ENCODE measurements around the gene TTC38.

The TTC38 gene

DNA sequence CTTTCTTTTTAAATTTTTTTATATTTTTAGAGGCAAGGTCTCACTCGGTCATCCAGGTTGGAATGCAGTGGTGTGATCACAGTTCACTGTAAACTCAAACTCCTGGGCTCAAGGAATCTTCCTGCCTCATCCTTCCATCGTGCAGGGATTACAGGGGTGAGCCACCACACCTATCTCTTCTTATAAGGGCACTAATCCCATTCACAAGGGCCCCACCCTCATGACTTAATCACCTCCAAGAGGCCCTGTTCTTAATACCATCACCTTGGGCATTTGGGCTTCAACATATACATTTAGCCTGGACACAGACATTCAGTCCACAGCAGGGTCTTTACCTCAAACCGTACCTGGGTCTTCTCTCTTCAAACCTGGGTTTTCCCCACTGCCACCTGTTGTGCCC, 24.4 kb downstream of the TTC38 start:
- H3K36me3 ChIP-seq (ENCODE audit: insufficient read depth, low read length), result no peaks in the 10 kb centered on the region
- H3K4me1 ChIP-seq (ENCODE audit: insufficient read depth, low read length), result peaks cover 4% of the 10 kb centered on the region; the same call in 1 of the 2 replicates
- no peaks in the 10 kb centered on the region for H3K9me3 ChIP-seq (ENCODE audit: control insufficient read depth, insufficient read depth, low read length)
- no peak overlapping the region for H3K9ac ChIP-seq (ENCODE audit: low read depth, low read length)

DNA sequence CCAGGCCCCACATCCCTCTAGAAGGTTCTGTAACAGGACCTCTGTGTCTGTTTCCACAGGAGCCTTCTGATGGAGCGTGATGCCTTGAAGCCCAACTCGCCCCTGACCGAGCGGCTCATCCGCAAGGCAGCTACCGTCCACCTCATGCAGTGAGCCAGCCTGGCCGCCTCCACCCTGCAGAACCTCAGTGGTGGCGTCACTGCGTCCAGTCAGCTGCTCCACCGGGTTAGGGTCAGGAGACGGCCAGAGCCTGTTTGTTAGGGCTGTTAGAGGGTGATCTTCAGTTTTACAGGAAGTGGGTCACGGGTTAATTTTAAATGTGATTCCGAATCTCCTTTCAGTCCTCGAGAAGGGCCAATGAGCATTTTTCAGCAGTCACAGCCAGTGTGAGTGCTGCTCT, 24.9 kb downstream of the TTC38 start:
- no peaks in the 10 kb centered on the region for H3K36me3 ChIP-seq (ENCODE audit: insufficient read depth, low read length)
- H3K4me1 ChIP-seq (ENCODE audit: insufficient read depth, low read length), result peaks cover 4% of the 10 kb centered on the region; the same call in 1 of the 2 replicates
- H3K9me3 ChIP-seq (ENCODE audit: control insufficient read depth, insufficient read depth, low read length), result no peaks in the 10 kb centered on the region
- H3K9ac ChIP-seq (ENCODE audit: low read depth, low read length), result no peak overlapping the region

DNA sequence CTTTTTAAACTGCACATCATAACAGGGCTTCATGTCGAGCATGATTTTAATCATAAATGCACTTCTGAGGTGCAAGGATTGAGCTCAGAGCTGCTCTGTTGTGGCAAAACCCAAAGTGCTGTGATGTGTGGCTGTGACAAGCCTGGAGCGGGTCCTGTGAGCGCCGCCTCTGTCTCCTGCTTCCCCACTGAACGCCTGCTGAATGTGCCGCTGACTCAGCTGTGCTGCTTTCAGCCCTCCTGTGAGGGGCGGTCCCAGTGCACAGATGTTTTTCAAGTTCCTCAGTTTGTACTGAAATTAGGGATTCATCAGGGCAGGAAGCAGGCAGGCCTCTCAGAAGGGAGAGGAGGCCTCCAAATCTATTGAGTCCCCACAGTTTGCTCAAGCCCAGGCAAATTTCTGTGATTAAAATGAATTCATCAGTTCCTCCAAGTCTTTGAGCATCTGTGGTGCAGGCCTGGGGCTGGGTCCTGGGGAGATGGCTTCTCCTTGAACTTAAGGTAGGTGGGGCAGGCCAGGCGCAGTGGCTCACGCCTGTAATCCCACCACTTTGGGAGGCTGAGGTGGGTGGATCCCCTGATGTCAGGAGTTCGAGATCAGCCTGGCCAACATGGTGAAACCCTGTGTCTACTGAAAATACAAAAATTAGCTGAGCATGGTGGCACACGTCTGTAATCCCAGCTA, 25.9 kb downstream of the TTC38 start:
- Histone ChIP-seq H3K4me1 (ENCODE audit: insufficient read depth, low read length) (peaks cover 4% of the 10 kb centered on the region; the same call in 1 of the 2 replicates), H3K9ac (ENCODE audit: low read depth, low read length) (no peak overlapping the region), H3K9me3 (ENCODE audit: control insufficient read depth, insufficient read depth, low read length) (no peaks in the 10 kb centered on the region), H3K36me3 (ENCODE audit: insufficient read depth, low read length) (peaks cover under 1% of the 10 kb centered on the region; the same call in 1 of the 2 replicates)

DNA sequence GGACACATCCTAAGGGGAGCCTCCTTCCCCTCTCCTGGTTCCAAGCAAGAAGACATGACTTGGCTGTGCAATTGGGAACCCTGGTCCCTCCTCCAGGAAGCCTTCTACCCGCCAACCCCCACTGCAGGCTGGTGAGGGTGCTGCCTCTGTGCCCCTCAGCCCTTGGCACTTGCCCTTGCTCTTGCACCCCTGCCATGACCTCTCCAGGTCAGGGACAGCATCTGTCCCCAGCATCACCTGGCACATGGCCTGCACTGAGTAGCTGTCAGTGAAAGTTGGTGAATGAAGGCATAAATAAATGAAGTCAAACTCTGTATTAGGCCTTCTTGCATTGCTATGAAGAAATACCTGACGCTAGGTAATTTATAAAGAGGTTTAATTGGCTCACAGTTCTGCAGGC, 27.0 kb downstream of the TTC38 start:
- Histone ChIP-seq H3K4me1 (ENCODE audit: insufficient read depth, low read length) (peaks cover 4% of the 10 kb centered on the region; the same call in 1 of the 2 replicates), H3K9me3 (ENCODE audit: control insufficient read depth, insufficient read depth, low read length) (no peaks in the 10 kb centered on the region), H3K9ac (ENCODE audit: low read depth, low read length) (no peak overlapping the region), H3K36me3 (ENCODE audit: insufficient read depth, low read length) (peaks cover 9% of the 10 kb centered on the region; the same call in 1 of the 2 replicates)

DNA sequence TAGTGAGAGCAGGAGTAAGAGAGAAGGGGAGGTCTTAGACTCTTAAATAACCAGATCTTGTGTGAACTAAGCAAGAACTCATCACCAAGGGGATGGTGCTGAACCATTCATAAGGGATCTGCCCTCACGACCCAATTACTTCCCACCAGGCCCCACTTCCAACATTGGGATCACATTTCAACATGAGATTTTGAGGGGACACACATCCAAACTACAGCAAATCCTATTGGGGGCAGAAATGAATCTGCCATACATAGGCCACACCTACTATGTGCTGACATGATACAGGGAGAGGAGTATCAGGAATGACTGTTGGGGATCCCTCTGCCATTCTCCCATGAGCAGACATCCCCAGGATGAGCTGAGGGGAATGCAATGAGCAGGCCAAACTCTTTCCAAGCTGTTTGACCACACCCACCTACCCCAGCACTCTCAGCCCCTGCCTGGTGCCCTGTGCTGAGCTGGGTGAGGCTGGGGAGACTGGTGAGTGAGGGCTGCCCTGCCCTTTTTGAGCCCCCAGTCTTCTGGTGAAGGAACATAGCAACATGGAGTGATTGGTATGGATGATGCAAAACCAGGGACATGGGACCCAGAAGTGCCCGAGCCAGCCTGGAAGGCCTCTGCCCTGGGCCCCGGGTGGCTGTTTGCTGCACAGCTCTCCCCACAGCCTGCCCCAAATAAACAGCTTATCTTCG, 27.6 kb downstream of the TTC38 start:
- H3K9ac ChIP-seq (ENCODE audit: low read depth, low read length), result peak overlapping the region; percentile 86; the same call in 1 of the 2 replicates
- no peaks in the 10 kb centered on the region for H3K9me3 ChIP-seq (ENCODE audit: control insufficient read depth, insufficient read depth, low read length)
- peaks cover 9% of the 10 kb centered on the region; the same call in 1 of the 2 replicates for H3K36me3 ChIP-seq (ENCODE audit: insufficient read depth, low read length)
- H3K4me1 ChIP-seq (ENCODE audit: insufficient read depth, low read length), result peaks cover 4% of the 10 kb centered on the region; the same call in 1 of the 2 replicates

DNA sequence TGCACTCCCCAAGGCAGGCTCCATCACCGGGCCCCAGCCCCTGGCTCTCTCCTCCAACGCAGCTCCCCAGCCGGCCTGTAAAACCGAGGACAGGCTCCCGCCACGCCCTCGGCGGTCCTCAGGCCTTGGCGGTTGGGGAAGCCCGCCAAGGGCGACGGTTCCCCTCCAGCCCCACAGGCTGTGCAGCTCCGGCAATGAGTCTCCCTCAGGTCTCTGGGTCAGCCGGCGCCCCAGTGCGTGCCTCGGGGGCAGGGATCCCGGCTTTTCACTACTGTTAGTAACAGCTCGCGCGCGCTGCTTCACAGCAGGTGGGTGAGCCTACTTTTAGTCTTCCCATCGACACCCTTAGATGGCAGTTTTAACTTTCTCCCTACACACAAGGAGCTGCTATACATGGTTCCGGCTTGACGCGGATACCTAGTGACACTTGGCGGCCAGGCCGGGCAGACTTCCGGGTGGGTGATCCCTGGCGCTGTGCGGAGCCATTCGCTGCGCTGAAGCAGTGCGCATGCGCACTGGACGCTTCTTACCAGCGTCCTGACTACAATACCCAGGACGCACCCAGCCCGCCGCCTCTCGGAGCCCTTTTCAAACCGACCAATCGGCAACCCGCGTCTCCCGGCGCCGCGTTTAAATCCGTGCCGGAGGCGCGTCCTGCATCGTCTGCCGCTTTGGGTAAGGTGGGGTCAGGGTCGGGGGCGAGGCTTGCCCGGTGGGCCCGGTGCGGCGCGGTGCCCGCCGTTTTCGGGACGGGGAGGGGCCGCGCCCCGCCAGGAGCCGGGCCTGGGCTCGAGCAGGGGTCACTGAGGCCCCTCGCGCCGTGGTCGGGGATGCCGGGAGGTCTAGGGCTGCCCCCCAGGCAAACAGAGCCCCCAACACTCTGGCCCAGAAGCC, 28.7 kb downstream of the TTC38 start, which contains the start of gene GTSE1:
Gene GTSE1 (plus strand): TSS at position 614 of the 894 bp plus-strand sequence. CDS start 531 bp downstream, outside the sequence.
- peaks cover 4% of the 10 kb centered on the region; the same call in 1 of the 2 replicates for H3K4me1 ChIP-seq (ENCODE audit: insufficient read depth, low read length)
- peak within 1 kb of the TSS; percentile 86 for H3K9ac ChIP-seq (ENCODE audit: low read depth, low read length)
- peaks cover 14% of the 10 kb centered on the region for H3K36me3 ChIP-seq (ENCODE audit: insufficient read depth, low read length)
- H3K9me3 ChIP-seq (ENCODE audit: control insufficient read depth, insufficient read depth, low read length), result no peaks in the 10 kb centered on the region

DNA sequence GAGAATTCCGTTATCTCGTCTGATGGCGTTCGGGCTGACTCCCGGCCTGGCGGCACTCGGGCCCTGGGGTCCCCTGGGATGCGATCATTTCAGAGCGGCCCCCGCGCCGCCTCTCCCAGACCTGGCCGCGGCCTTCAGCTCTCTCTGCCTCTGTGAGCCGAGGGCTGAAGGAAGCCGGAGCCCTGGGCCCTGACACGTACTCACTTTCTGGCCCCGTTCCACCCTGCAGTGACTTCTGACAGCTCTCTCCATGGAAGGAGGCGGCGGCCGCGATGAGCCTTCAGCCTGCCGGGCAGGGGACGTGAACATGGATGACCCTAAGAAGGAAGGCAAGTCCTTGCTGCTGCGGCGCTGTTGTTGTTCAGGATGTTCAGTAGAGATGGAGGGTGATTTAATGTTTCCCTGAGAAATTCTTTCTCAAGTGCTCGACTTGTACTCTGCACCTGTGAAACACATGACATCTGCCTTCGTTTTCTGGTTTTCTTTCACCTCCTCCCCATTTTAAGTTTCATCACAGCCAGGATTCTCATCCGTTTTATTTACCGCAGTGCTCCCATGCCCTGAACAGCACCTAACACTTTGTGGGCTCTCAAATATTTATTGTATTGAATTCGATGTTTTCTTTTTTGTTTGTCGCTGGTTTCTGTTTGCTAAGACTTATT, 29.5 kb downstream of the TTC38 start:
- peaks cover 4% of the 10 kb centered on the region; the same call in 1 of the 2 replicates for H3K4me1 ChIP-seq (ENCODE audit: insufficient read depth, low read length)

DNA sequence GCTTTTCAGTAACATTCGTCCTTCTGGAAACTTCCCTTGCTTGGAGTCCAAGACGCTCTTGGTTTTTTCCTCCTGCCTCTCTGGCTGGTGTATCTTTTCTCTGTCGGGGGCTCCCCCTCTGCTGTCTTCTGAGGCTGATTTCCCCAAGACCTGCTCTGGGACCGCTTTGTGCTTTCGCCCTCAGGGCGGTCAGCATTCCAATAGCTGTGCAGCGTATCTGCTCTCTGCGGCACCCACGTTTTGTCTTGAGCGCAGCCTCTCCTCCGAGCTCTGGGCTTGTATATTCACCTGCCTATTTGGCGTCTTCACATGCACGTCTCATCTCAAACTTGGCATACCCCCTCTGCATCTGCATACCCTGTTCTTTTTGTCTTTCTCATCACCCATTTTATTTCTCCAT, 31.3 kb downstream of the TTC38 start:
- no peak overlapping the region for H3K9ac ChIP-seq (ENCODE audit: low read depth, low read length)
- H3K4me1 ChIP-seq (ENCODE audit: insufficient read depth, low read length), result no peaks in the 10 kb centered on the region
- no peaks in the 10 kb centered on the region for H3K9me3 ChIP-seq (ENCODE audit: control insufficient read depth, insufficient read depth, low read length)
- peaks cover 14% of the 10 kb centered on the region for H3K36me3 ChIP-seq (ENCODE audit: insufficient read depth, low read length)

More for the DNA sequence above, 29.5 kb downstream of the TTC38 start:
- H3K9ac ChIP-seq (ENCODE audit: low read depth, low read length), result peak overlapping the region; percentile 86
- no peaks in the 10 kb centered on the region for H3K9me3 ChIP-seq (ENCODE audit: control insufficient read depth, insufficient read depth, low read length)
- peaks cover 14% of the 10 kb centered on the region for H3K36me3 ChIP-seq (ENCODE audit: insufficient read depth, low read length)

DNA sequence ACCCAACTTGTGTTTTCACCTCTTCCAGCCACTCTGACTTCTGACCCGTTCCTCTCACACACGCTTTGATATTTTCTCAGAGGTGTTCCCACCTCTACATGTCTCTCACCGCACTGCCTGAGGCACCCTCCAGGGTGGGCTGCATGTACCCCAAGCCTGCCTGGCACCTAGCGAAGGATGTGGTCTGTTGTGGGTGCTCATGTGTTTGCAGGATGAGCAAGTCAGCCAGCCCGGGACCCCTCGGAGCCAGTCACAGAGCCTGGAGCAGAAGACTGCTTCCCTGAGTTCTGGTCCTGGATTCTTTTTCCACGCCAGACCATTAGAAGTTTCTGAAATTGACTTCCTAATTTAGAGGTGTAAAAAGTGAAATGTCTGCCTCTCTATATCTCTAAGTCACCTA, 32.7 kb downstream of the TTC38 start:
- no peak overlapping the region for H3K9ac ChIP-seq (ENCODE audit: low read depth, low read length)
- no peaks in the 10 kb centered on the region for H3K9me3 ChIP-seq (ENCODE audit: control insufficient read depth, insufficient read depth, low read length)
- no peaks in the 10 kb centered on the region for H3K4me1 ChIP-seq (ENCODE audit: insufficient read depth, low read length)
- peaks cover 14% of the 10 kb centered on the region for H3K36me3 ChIP-seq (ENCODE audit: insufficient read depth, low read length)

DNA sequence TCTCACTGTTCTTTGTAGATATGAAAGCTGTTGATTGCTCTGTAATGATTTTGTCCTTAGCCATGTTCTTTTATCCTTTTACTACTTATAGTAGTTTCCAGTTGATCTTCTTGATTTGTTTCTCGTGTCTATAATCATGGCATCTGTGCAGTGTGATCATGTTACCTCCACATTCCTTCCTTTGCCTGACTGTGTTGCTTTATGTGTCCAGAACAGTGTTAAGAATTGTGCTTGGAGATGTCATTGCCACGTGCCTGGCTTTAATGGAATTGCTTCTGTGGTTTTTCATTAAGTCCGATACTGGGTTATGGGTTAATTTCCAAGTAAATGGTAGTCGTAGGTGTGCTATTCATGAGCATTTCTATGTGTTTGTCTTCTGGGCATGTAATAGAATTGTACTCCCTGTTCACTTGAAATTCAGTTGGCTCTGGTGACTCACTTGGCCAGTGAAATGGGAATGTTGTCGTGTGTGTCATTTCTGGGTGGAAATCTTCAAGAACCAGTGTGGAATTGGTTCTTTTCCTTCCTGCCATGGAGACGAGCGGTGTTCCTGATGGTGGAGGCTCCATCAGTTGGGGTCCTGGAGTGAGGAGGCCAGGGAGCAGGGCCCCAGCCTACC, 35.6 kb downstream of the TTC38 start:
- H3K36me3 ChIP-seq (ENCODE audit: insufficient read depth, low read length), result peaks cover 14% of the 10 kb centered on the region
- H3K9me3 ChIP-seq (ENCODE audit: control insufficient read depth, insufficient read depth, low read length), result no peaks in the 10 kb centered on the region
- no peaks in the 10 kb centered on the region for H3K4me1 ChIP-seq (ENCODE audit: insufficient read depth, low read length)
- no peak overlapping the region for H3K9ac ChIP-seq (ENCODE audit: low read depth, low read length)

DNA sequence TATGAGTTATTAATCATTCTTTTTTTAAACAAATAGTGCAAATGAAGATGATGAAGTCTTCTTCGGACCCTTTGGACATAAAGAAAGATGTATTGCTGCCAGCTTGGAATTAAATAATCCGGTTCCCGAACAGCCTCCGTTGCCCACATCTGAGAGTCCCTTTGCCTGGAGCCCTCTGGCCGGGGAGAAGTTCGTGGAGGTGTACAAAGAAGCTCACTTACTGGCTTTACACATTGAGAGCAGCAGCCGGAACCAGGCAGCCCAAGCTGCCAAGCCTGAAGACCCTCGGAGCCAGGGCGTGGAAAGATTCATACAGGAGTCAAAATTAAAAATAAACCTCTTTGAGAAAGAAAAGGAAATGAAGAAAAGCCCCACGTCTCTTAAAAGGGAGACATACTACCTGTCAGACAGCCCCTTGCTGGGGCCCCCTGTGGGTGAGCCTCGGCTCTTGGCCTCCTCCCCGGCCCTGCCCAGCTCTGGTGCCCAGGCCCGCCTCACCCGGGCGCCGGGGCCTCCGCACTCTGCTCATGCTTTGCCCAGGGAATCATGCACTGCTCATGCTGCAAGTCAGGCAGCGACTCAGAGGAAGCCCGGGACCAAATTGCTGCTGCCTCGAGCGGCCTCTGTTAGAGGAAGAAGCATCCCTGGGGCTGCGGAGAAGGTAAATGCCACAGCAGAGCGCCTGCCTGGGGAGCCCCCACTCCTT, 40.6 kb downstream of the TTC38 start:
- Histone ChIP-seq H3K36me3 (ENCODE audit: insufficient read depth, low read length) (peaks cover 9% of the 10 kb centered on the region; the same call in 1 of the 2 replicates), H3K9ac (ENCODE audit: low read depth, low read length) (no peak overlapping the region), H3K9me3 (ENCODE audit: control insufficient read depth, insufficient read depth, low read length) (no peaks in the 10 kb centered on the region)

DNA sequence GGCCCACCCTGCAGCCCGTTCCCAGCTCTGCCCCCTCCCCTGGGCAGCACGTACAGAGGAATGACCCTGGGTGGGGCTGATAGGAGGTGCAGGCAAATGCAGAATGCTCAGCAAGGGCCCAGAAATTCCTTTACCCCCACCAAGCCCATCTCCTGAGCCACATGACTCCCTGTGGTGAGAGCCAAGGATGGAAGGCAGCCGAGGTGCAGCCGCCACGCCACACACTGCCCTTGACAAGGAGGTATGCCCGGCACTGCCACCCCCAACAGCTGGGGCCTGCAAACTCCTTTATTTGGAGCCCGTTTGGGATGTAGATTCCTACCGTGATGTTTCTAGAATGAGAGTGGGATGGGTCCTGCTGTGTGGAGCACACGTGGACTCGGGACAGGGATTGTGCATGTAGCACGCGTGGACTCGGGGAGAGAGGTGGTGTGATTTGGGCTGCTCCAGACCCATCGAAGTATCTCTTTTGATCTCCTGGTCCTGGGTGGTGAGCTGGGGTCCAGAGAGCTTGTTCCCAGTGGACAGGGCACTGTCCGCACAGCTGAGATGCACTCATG, 41.8 kb downstream of the TTC38 start:
- peaks cover 9% of the 10 kb centered on the region; the same call in 1 of the 2 replicates for H3K36me3 ChIP-seq (ENCODE audit: insufficient read depth, low read length)
- H3K9me3 ChIP-seq (ENCODE audit: control insufficient read depth, insufficient read depth, low read length), result no peaks in the 10 kb centered on the region
- no peaks in the 10 kb centered on the region for H3K4me1 ChIP-seq (ENCODE audit: insufficient read depth, low read length)
- H3K9ac ChIP-seq (ENCODE audit: low read depth, low read length), result no peak overlapping the region

More for the DNA sequence above, 40.6 kb downstream of the TTC38 start:
- H3K4me1 ChIP-seq (ENCODE audit: insufficient read depth, low read length), result no peaks in the 10 kb centered on the region

DNA sequence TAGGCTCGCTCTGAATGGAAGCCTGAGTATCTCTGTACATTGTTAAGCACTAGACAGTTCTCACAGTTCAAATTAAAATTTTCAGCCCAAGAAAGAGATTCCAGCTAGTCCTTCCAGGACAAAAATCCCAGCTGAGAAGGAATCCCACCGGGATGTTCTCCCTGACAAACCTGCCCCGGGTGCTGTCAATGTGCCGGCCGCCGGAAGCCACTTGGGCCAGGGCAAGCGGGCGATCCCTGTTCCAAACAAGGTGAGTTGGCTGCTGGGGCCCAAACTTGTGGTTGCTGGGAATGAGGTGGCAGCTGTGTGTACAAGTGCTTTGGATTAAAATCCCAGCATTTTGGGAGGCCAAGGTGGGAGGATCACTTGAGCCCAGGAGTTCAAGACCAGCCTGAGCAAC, 44.2 kb downstream of the TTC38 start:
- no peak overlapping the region for H3K9ac ChIP-seq (ENCODE audit: low read depth, low read length)
- peaks cover 13% of the 10 kb centered on the region for H3K36me3 ChIP-seq (ENCODE audit: insufficient read depth, low read length)
- no peaks in the 10 kb centered on the region for H3K4me1 ChIP-seq (ENCODE audit: insufficient read depth, low read length)
- no peaks in the 10 kb centered on the region for H3K9me3 ChIP-seq (ENCODE audit: control insufficient read depth, insufficient read depth, low read length)
